HEK293T (cell line): ENCODE measurements around the gene CORO2A.

Experiments used
- BHLHE40 ChIP-seq: fragments of 450-650 bp; IDR thresholded peaks from 2 replicates; pipeline ENCODE4 v1.6.1; 2016; ENCODE audit warnings: mild to moderate bottlenecking, moderate library complexity, borderline replicate concordance
- ELF4 ChIP-seq: fragments of 450-650 bp; IDR thresholded peaks from 2 replicates; pipeline ENCODE4 v1.6.1; 2017; ENCODE audit warnings: antibody characterized with exemption
- FOXA1 ChIP-seq: fragments of 450-650 bp; IDR thresholded peaks from 2 replicates; pipeline ENCODE4 v1.6.1; 2016; ENCODE audit warnings: mild to moderate bottlenecking
- FOXK2 ChIP-seq: fragments of 450-650 bp; IDR thresholded peaks from 2 replicates; pipeline ENCODE4 v1.6.1; 2016; ENCODE audit warnings: mild to moderate bottlenecking
- FOXM1 ChIP-seq: fragments of 450-650 bp; IDR thresholded peaks from 2 replicates; pipeline ENCODE4 v1.6.1; 2017; ENCODE audit warnings: mild to moderate bottlenecking, borderline replicate concordance
- L3MBTL2 ChIP-seq: fragments of 450-650 bp; conservative IDR thresholded peaks from 2 replicates; pipeline ENCODE4 v1.6.1; 2016; ENCODE audit warnings: mild to moderate bottlenecking
- LEF1 ChIP-seq: fragments of 450-650 bp; IDR thresholded peaks from 2 replicates; pipeline ENCODE4 v1.6.1; 2017; ENCODE audit warnings: mild to moderate bottlenecking, borderline replicate concordance
- SP1 ChIP-seq: fragments of 450-650 bp; IDR thresholded peaks from 2 replicates; pipeline ENCODE4 v1.6.1; 2017
- TARDBP ChIP-seq: fragments of 450-650 bp; IDR thresholded peaks from 2 replicates; pipeline ENCODE4 v1.6.1; 2016
- ZNF384 ChIP-seq: fragments of 450-650 bp; IDR thresholded peaks from 2 replicates; pipeline ENCODE4 v1.6.1; 2016
- TF ChIP-seq, protein P1 (sequence below): fragments of 450-650 bp; IDR thresholded peaks from 2 replicates; pipeline ENCODE4 v1.6.1; 2016

DNA sequence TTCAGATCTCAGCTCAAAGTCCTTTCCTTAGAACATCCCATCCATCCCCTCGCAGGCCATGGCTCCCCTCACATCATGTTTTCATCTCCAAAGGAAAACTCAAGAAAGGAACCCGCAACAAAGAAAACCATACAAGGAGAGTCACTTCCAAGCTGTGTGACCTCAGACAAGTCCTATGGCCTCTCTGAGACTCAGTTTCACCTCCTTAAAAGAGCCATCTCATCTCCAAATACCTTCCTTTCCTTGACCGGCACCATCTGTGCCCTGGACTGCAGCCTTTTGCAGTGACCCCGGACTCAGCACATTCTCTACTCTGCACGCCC, 10.7 kb downstream of the CORO2A start:
- TF ChIP-seq FOXA1 (no peak), SP1 (no peak), TARDBP (no peak), LEF1 (no peak), L3MBTL2 (no peak), FOXK2 (no peak), BHLHE40 (no peak), FOXM1 (no peak), ELF4 (no peak), ZNF384 (no peak)
- TF ChIP-seq, protein P1, sequence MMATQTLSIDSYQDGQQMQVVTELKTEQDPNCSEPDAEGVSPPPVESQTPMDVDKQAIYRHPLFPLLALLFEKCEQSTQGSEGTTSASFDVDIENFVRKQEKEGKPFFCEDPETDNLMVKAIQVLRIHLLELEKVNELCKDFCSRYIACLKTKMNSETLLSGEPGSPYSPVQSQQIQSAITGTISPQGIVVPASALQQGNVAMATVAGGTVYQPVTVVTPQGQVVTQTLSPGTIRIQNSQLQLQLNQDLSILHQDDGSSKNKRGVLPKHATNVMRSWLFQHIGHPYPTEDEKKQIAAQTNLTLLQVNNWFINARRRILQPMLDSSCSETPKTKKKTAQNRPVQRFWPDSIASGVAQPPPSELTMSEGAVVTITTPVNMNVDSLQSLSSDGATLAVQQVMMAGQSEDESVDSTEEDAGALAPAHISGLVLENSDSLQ, result no peak
